ENCODE measurements around the gene FBXO9.
A peak's percentile ranks its signal among the peaks of the same experiment; 100 is the strongest.

FBXO9 gene

DNA sequence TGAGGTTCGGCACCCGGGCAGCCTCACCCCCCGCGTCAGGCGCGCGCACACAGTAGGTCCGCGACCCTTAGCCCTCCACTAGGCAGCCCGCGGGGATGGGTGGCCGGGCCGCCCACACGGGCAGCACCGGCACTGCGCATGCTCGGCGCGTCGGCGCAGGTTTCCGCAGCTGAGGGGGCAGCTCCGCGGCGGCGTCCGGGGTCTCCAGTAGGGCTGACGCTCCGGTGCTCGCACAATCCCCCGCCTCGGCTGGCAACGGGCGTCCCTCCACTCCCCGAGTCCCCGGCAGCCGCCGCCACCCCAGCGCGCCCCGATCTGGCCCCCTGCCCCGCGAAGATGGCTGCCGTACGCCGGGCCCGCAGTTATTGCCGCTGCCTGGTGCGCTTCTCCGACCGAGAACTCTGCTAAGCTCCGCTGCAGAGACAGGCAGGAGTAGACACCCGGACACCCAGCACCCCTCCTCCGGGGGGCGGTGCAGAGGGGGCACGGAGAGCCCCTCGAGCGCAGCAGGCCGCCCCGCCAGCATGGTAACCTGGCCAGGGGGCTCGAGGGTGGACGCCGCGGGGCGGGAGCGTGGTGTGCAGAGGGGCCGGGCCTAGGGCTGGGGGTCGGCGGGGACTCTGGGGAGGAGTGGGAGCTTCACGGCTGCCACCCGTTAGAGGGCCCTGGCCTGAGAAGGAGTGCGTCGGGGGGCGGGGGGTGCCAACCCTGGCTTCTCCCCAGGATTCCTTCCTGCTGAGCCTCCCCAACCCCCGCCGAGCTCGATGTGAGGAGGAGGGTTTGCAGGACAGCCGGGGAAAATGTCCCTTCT, at the start of gene FBXO9:
TSS of gene FBXO9 (plus strand) at position 139 of the 811 bp plus-strand sequence. CDS start at position 525, 386 bp downstream.
- peak; percentile 42 for DNase-seq (ENCODE audit: low read depth)

DNA sequence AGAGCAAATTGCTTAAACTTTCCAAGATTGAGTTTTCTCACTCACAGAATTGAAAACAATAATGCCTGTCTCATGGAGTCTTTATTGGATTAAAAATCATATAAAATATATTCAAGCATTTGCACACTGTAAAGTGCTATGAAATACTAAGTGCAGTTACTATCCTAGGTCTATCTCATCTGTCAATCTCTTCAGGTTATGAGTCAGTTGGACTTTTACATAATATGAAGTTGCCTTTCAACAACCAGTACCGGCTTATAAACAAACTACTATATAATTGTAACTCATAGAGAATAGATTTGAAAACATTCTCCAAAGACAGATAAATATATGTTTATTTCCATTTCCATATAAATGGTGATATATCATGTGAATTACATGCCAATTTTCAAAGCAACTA, 49.7 kb upstream of the FBXO9 start:
- DNase-seq (ENCODE audit: low read depth), result no peak

DNA sequence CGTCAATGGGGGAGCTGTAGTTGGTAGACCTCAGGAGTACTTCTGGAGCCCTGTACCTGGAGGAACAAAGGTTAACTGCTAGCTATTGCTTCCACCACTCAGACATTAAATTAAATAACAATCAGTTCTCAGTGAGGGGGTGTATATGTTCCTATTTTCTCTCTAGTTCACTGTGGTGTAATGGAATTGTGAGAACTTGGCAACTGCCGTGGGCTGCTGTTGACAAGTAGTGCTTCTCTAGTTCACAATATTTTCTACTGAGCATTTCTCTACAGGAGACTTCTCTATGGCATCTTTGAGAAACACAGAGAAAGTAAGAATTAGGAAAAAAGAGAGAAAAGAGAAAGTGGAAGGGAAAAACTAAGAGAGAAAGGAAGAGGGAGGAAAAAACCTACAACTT, 46.8 kb upstream of the FBXO9 start:
- DNase-seq (ENCODE audit: low read depth), result no peak

DNA sequence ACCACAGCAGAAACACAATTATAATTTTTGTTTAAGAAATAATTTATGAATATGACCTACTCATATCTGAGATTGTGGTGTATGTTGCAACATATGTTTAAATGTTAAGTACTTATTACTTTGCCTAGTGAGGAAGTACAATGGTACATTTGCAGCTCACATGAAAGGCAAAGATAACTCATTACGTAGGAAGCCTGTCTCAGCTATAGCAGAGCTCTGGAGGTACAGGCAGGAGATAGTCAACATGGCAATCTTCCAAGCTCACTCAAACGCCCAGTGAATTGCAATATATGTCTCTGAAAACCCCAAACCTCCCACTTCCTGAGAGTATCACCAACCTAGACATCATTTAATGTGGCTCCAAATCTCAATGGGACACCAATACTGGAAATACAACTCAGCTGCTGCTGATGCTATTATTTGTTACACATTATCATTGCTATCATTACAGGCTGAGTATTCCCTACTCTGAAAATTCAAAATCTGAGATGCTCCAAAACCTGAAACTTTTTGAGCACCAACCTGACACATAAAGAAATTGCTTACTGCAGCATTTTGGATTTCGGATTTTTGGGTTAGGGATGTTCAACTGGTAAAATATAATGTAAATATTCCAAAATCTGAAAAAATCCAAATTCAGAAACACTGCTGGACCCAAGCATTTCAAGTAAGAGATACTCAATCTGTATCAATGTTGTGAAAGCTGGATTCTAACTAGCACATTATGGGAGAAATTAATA, 45.0 kb upstream of the FBXO9 start:
- no peak for DNase-seq (ENCODE audit: low read depth)

DNA sequence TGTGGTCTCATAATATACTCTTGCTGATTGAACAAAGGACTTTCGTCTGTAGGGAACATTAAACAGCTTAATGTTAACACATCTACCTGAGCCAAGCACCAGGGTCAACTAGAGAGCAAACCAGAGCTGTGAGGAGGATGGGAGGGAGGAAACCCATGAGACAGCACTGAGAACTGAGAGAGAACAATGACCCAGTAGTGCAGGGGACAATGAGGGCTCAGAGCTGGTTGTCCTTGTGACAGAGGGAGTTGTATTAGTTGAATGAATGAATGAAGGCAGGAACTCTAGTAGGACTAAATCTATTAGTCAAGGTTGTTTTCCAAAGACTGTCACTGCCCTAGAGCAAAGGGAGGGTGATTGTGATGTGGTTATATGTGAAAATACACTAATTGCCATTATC, 41.9 kb upstream of the FBXO9 start:
- DNase-seq (ENCODE audit: low read depth), result no peak

DNA sequence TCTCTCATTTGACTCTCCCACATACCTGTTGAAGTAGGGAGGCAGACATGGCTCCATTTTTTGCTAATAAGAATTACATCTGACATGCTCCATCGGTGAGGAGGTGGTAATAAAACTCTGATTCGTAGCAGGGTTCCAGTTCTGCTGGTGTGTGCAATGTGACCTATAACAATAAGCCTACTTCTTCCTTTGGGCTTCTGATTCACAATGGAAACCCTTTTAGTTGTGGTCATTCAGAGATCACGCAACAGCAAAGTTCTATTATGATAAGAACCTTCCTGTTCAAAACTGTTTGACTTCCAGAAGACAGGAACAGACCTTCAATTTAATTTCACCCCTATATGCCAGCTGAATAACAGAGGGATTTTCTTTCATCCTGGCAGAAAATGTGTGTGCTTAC, 38.7 kb upstream of the FBXO9 start:
- no peak for DNase-seq (ENCODE audit: low read depth)

DNA sequence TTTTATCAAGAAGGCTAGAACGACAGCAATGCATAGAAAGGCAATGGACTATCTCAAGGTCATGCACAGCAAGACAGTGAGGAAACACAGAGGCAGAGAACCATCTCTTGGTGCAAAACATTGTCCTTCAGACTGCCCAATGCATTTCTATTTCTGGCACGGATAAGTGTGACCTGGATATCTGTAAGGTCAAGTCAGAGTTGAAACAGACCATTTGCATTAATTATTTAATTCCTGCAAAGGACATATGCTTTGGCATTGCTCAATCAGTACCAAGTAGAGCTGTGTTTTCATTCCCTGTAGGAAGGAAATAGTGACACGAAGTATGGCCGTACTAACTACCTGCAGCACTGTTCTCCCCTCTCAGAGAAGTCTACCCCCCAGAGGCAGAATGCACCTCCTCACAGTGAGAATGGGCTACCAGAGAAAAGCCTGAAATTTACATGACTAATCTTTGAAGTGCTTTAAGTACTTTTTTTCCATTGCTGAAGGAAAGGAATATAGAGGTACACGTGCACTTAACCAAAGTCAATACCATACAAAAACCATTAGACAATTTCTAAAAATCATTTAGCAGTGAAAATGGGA, 38.0 kb upstream of the FBXO9 start:
- no peak for DNase-seq (ENCODE audit: low read depth)

DNA sequence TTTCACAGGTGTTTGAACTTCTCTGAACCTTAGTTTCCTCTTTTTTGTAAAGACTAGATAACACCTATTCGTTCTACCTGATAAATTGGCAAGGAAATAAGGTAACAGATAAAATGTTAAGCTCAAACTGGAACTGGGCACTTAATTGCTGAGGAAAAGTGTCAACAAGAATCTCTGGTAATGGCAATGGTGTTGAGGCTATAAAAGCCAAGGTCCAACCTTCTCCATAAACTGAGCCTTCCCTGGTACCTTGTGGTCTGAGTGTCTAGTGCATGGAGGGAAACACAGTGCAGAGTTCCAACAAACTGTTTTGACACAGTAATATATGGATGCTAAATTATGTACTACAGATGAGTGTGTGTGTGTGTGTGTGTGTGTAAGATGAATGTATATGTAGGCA, 36.7 kb upstream of the FBXO9 start:
- no peak for DNase-seq (ENCODE audit: low read depth)

DNA sequence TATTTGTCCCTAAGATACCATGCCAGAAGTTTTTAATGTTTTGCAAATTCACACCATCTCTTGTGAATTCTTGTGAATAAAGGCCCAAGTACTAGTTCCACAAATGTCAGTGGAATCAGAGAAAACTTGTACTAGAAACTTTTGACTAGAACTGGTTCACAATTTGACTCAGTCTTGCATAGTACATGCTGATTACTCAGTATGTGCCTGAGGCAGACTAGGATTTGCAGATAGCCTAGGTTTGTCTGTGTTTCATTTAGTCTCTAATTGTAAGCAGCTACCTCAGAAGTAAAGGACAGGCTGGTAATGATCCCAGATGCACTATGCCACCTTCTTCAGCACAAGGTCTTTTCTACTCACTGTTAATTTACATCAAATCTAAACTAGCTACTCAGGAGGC, 35.9 kb upstream of the FBXO9 start:
- no peak for DNase-seq (ENCODE audit: low read depth)

DNA sequence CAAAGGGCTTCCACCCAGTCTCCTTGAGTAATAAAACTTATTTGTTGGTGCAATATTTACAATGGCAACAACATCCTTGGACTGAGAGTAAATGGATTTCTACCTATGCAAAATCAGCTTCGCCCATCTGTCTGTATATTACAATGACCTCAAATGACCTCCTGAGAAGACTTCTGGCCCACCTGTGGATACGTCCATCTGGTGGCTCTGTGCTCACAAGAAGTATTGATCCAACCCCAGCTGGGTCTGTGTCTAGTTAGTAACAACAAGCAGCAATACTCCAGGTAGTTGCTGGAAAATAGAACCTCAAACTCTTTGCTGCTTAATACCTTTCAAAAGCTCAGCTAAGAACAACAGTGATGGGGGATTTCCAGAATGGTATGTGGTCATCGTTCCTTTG, 35.4 kb upstream of the FBXO9 start:
- DNase-seq (ENCODE audit: low read depth), result no peak

DNA sequence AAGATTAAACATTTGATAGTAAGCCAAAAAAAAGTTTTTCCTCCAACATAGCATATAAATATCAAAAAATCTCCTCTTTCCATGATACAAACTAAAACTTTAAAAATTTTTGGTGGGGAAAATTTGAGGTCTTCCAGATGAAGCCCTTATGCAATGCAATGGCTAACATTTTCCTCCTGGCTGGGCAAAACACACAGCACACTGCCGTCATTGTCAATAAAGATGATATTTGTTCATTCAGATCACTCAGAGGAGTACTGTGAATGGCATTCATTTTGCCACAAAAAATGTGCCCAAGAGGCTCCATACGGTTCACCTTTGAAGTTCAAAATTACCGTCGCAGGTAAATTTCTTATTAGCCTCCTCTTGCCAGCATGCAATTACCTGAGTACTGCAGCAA, 33.9 kb upstream of the FBXO9 start:
- no peak for DNase-seq (ENCODE audit: low read depth)

DNA sequence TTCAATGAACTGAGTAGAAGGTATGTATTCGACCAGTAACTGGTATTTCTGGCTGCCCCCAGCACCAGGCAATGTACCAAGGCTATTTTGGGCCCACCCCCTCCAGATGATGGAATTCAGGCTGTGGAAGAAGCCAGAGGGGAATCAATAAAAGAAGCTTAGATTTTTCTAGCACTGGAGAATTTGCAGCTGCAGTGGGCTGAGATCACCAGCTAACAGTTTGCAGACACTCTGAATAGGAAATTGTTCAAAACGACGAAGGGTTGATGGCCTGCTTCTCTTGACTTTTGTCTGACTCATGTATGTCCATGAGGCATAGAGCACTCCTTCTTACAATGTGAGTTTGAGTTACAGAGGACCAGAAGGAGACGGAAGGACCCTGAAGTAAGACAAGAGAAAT, 32.4 kb upstream of the FBXO9 start:
- DNase-seq (ENCODE audit: low read depth), result no peak

DNA sequence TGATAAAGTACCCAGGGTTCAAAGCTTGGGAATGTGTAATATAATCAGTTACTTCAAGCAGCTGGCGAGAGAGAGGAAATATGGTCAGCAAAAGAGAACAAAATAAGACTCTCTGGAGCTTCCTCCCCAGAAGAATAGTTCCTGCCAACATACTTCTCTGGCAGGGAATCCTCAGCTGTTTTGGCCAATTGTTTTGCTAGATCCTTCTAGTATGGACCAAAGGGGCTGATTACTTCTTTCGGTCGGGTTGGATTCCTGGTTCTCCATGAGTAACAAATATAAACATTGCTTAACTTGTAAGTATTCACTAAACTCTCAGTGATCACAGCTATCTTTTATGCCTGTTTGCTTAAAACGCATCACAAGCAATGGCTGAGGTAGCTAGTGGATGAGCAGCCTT, 31.4 kb upstream of the FBXO9 start:
- DNase-seq (ENCODE audit: low read depth), result no peak

DNA sequence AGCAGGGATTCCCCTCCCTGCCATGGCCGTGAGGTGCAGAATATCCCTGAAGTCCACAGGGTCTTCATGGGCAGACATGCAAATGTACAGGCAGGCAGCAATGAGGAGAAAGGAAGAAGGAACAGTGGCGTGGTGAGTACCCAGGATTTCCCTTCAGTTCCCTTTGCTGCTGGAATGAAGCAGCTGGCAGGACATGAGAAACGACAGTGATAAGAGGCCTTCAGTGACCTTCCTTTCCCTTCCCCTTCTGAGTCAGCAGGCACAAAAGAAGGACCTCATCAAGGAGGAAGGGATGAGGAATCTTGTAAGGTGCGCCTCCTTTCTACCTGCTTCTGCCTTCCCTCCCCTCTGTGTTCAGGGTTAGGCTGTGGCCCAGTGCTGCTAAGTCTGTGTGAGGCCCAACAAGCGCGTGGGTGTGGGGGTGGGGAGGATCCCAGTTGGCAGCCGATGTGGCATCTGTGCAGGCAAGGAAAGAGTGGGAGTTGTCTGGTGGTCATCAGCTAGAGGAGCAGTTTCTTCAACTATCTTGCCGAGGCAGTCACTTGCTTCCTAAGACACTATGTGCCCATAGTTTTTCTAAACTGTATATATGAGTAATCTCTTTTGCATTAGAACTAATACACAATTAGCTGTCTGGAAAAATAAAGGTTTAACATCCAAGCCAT, 29.5 kb upstream of the FBXO9 start:
- DNase-seq (ENCODE audit: low read depth), result no peak

DNA sequence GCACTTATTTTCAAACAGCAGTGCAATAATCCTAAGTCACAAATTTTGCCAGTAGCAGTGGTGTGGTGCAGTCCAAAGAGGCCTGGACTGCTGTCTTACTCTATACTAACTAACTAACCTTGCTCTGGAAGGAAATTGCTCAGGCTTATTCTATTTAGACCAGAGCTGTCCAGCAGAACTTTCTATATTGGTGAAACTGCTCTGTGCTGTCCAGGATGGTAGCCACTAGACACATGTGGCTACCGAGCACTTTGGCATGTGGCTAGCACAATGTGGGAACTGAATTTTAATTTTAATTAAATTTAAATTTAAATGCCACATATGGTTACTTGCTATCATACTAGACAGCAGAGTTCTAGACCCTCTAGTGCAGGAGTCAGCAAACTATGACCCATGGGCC, 27.1 kb upstream of the FBXO9 start:
- DNase-seq (ENCODE audit: low read depth), result no peak

DNA sequence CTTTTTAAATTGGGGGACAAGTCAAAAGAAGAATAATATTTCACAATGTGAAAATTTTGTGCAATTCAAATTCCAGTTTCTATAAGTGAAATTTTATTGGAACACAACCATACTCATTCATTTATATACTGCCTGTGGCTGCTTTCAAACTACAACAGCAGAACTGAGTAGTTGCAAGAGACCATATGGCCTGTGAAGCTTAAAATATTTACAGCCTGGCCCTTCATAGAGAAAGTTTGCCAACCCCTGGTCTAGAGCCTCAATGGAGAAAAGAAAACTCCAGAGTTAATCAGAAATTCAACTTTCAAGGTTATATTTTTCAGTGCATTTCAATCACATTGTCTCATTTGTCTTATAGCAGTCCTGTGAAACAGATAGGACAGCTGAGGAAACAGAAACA, 26.6 kb upstream of the FBXO9 start:
- no peak for DNase-seq (ENCODE audit: low read depth)

DNA sequence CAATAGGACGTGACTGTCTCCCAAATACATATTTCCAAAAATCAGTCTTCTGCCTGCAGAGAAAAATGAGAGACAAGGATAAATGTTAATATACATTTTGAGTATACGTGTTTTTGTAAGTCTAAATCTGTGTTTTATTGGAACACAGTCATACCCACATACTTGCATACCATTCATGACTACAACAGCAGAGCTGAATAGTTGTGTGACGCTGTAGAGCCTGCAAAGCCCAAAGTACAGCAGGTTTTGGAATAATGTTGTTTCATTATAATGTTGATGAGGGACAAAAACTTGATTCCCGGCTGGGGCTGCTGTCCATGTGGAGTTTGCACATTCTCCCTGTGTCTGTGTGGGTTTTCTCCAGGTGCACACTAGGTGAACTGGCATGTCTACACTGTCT, 23.8 kb upstream of the FBXO9 start:
- DNase-seq (ENCODE audit: low read depth), result no peak

DNA sequence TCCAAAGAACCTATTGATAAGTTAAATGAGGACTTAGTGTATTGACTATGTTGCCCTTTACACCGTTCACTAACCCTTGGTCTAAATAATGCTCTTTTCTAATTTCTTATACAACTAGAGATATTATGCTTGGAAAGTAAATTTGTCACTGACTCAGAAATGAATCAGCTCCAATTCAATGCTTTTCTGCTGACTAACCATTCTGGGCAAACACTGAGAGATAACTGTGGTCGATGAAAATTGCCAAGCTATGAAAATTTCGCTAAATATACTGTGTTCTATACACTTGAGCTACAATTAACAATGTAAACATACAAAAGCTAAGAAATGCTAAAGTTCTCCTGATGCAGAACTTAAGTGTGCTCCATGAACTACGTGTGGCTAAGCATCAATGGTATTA, 23.1 kb upstream of the FBXO9 start:
- DNase-seq (ENCODE audit: low read depth), result no peak

DNA sequence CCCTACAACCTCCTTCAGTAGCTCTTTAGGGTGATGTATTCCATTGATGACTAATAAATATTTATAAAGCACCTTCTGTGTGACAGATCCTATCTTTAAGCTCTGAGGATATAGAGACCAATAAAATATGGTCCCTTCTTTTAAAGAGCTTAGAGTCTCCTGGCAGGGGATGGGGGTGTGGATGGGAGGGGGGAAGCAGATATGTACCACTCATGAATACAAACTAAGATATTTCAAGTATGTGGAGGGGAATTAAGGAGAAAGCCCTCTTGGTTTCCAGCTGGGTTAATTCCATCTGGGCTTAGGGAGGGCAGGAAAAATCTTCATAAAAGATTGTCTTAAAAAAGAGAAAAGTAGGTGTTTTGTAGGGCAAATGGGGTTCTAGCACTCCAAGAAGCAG, 21.6 kb upstream of the FBXO9 start:
- no peak for DNase-seq (ENCODE audit: low read depth)

DNA sequence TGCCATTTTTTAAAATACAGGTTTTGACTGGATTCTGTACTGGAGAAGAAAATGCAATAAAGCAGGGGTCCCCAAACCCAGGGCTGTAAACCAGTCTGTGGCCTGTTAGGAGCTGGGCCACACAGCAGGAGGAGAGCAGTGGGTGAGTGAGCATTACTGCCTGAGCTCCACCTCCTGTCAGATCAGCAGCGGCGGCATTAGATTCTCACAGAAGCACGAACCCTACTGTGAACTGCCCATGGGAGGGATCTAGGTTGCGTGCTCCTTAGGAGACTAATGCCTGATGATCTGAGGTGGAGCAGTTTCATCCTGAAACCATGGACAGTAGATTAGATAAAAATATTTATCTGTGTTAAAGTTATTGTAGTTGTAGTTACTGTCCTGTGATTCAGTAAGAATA, 21.1 kb upstream of the FBXO9 start:
- DNase-seq (ENCODE audit: low read depth), result no peak

DNA sequence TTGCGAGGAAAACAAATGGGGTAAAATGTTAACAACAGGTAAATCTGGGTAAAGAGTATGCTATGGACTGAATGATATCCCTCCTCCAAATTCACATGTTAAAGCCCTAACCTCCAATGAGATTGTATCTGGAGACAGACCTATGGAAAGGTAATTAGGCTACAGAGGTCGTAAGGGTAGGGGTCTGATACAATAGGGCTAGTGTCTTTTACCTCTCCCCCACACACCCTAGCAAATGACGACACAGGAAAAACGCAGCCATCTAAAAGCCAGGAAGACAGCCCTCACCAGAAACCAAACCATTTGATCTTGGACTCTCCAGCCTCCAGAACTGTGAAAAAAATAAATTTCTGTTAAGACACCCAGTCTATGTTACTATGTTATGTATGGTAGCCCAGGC, 20.6 kb upstream of the FBXO9 start:
- DNase-seq (ENCODE audit: low read depth), result no peak

DNA sequence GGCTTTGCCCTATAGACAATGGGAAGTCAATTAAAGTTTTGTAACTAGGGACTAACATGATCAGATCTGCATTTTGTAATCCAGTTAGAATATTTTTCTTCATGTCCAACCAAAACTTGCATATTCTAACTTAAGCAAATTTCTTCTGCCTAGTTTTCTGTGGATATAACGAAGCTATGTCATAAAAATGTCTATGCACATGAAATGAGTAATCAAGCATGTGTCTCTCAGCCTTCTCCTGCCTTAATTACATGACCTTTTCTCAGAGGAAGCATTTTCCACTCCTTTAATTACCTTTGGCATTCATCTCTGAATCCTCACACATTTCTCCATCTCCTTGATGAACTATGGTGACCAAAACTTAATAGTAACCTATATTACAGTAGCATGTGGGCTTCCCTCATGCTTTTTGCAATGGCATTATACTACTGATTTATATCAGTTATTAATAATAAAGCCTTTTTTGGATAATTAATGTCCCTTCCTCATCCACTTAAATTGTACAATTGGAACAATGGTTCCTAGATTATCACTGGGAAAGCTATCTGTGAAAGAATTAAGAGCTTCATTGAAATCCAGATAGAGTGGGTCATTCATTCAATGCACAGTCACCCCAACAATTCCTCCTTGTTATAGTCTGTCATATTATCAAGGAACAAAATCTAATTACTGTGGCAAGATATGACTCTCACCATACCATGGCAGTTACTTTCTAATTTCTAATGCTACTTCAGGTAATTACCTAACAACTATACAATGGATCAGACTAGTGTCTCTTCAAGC, 19.1 kb upstream of the FBXO9 start:
- no peak for DNase-seq (ENCODE audit: low read depth)

All from stimulated activated CD8-positive, alpha-beta memory T cell treated with anti-CD3 and anti-CD28 coated beads, Interleukin-15, amount 100 ng/mL, for 1 hour (primary cell).